B cell (primary cell): ENCODE results near the gene TRMT61A. TPM values are rescaled to one million over a fixed set of nuclear protein-coding genes. Genes with fewer than 3 reads are reported as not detected.
A peak's percentile ranks its signal among the peaks of the same experiment; 100 is the strongest.

Source experiments
- ATAC-seq: fragments of 200-7000 bp; cut with Tn5 transposase; one replicate; pipeline ENCODE4 v1.10.0; 2021; ENCODE audit warnings: low read depth, mild to moderate bottlenecking, moderate number of reproducible peaks, moderate library complexity
- CTCF ChIA-PET: fragments of 350-600 bp; sonication (Branson Sonifier 250); formaldehyde crosslinking; loops from one replicate; lab custom pipeline; 2021; ENCODE audit warnings: antibody characterized with exemption, inconsistent platforms; lab: Charles Lee
- POLR2A ChIA-PET: fragments of 350-600 bp; sonication (Branson Sonifier 250); formaldehyde crosslinking; loops from one replicate; lab custom pipeline; 2021; ENCODE audit warnings: antibody characterized with exemption; lab: Charles Lee
- DNase-seq: peaks from one replicate; pipeline ENCODE4 v3.0.0; 2013
- H2AFZ ChIP-seq: 2 replicates; pipeline ENCODE4 v1.6.1; 2012; ENCODE audit warnings: mild to moderate bottlenecking, low read depth, low read length; ENCODE audit not compliant: insufficient read depth, poor library complexity, severe bottlenecking
- H3K27ac ChIP-seq, 2 donors: 1 replicate in 1 of 2; 2 replicates in 1 of 2; pipeline ENCODE4 v1.5.1; 2012 to 2013; ENCODE audit warnings: low read length in 2 of 2, mild to moderate bottlenecking in 2 of 2, moderate library complexity in 1 of 2
- H3K27me3 ChIP-seq, 4 experiments: fragments of 200-600 bp in 1 of 4; sonication (generic) in 1 of 4; replicated peaks in 1 of 4; 1 replicate in 2 of 4; 2 replicates in 2 of 4; pipeline versions ENCODE4 v1.6.1 to v1.7.0; 2013 to 2016; ENCODE audit warnings: low read length in 3 of 4, mild to moderate bottlenecking in 2 of 4, mixed read lengths in 1 of 4, moderate library complexity in 1 of 4; ENCODE audit not compliant: insufficient read depth in 4 of 4, control insufficient read depth in 3 of 4; ENCODE audit errors: control extremely low read depth in 1 of 4
- H3K36me3 ChIP-seq, 2 experiments: replicated peaks in 1 of 2; 1 replicate in 1 of 2; 2 replicates in 1 of 2; pipeline versions ENCODE4 v1.6.1 to v1.7.1; 2013; ENCODE audit warnings: low read length in 1 of 2; ENCODE audit not compliant: insufficient read depth in 2 of 2, control insufficient read depth in 1 of 2; ENCODE audit errors: control extremely low read depth in 1 of 2, extremely low read depth in 1 of 2
- H3K4me1 ChIP-seq, 2 donors: fragments of 200-600 bp in 1 of 2; sonication (generic) in 1 of 2; 1 replicate in 1 of 2; 2 replicates in 1 of 2; pipeline versions ENCODE4 v1.5.1 to v1.6.1; 2013 to 2017; ENCODE audit warnings: low read length in 2 of 2; ENCODE audit not compliant: control insufficient read depth in 2 of 2, insufficient read depth in 2 of 2
- H3K4me2 ChIP-seq: replicated peaks from 2 replicates; pipeline ENCODE3; 2012; ENCODE audit warnings: mild to moderate bottlenecking, low read depth, low read length; ENCODE audit not compliant: poor library complexity, severe bottlenecking
- H3K4me3 ChIP-seq, 5 experiments: fragments of 200-600 bp in 1 of 5; sonication (generic) in 1 of 5; 1 replicate in 3 of 5; 2 replicates in 2 of 5; pipeline versions ENCODE4 v1.5.1 to v1.7.0; 2011 to 2016; ENCODE audit warnings: low read length in 4 of 5, mild to moderate bottlenecking in 4 of 5, low read depth in 2 of 5, control low read depth in 1 of 5, moderate library complexity in 1 of 5; ENCODE audit not compliant: insufficient read depth in 1 of 5; ENCODE audit errors: control extremely low read depth in 1 of 5, extremely low read depth in 1 of 5
- H3K79me2 ChIP-seq: fragments of 200-600 bp; sonication (generic); one replicate; pipeline ENCODE4 v1.6.0; 2016; ENCODE audit warnings: low read length; ENCODE audit not compliant: control insufficient read depth, insufficient read depth
- H3K9ac ChIP-seq: fragments of 200-600 bp; sonication (generic); 2 replicates; pipeline ENCODE4 v1.6.1; 2017; ENCODE audit warnings: mild to moderate bottlenecking, low read length, moderate library complexity
- H3K9me3 ChIP-seq, 3 donors: one replicate each; pipeline versions ENCODE4 v1.6.1 to v1.7.1; 2013; ENCODE audit warnings: low read length in 2 of 3; ENCODE audit not compliant: control insufficient read depth in 2 of 3, insufficient read depth in 1 of 3; ENCODE audit errors: control extremely low read depth in 1 of 3
- H4K20me1 ChIP-seq: 2 replicates; pipeline ENCODE4 v1.6.0; 2012; ENCODE audit warnings: mild to moderate bottlenecking, low read length; ENCODE audit not compliant: insufficient read depth, control insufficient read depth, poor library complexity, severe bottlenecking
- H3K27ac Mint-ChIP-seq: one replicate; pipeline ENCODE4 v1.8.0; 2021; ENCODE audit warnings: mixed read lengths
- H3K27me3 Mint-ChIP-seq: one replicate; pipeline ENCODE4 v1.8.0; 2021; ENCODE audit warnings: mixed read lengths
- H3K4me1 Mint-ChIP-seq: one replicate; pipeline ENCODE4 v1.8.0; 2021; ENCODE audit warnings: mixed read lengths
- H3K4me3 Mint-ChIP-seq: one replicate; pipeline ENCODE4 v1.8.0; 2021; ENCODE audit warnings: mixed read lengths
- H3K9me3 Mint-ChIP-seq: one replicate; pipeline ENCODE4 v1.8.0; 2022; ENCODE audit warnings: mixed read lengths; ENCODE audit not compliant: insufficient read depth
- EZH2 ChIP-seq: IDR thresholded peaks from 2 replicates; pipeline ENCODE4 v1.6.1; 2012; ENCODE audit warnings: borderline replicate concordance, low read depth, mild to moderate bottlenecking, moderate library complexity, low read length; ENCODE audit not compliant: insufficient read depth, poor library complexity, severe bottlenecking
- WGBS: methylation state at CpG from one replicate; pipeline ENCODE4 v1.1.5; 2013; ENCODE audit warnings: missing lambda C conversion rate; ENCODE audit not compliant: insufficient coverage; 5-methylcytosine and 5-hydroxymethylcytosine counted together
- intact Hi-C: fragments of 100-400 bp; cut with micrococcal nuclease; formaldehyde crosslinking; loops from one replicate; pipeline ENCODE4 v1.10.0; 2022
- polyA plus RNA-seq: library from polyadenylated mRNA; depleted of rRNA; stranded (reverse); fragments of >200 nt; gene quantifications from 2 replicates; pipeline ENCODE4 v1.2.3, GENCODE V29; 2012
- total RNA-seq, 2 donors: library from RNA; stranded (reverse); fragments of 120-200 nt in 1 of 2; gene quantifications; 1 replicate in 1 of 2; 2 replicates in 1 of 2; pipeline versions ENCODE4 v1.2.3 to v1.2.4, GENCODE V29; 2013 to 2022
- TF ChIP-seq, protein P1 (sequence below): fragments of 200-600 bp; IDR thresholded peaks from one replicate; pipeline ENCODE4 v1.8.0; 2022; ENCODE audit warnings: antibody characterized with exemption, mild to moderate bottlenecking

TRMT61A gene
- total and polyA plus RNA-seq, 2 donors (not counting 1 experiment from before 2014, with no cell fraction given), result 9.5 to 18.4 TPM

DNA sequence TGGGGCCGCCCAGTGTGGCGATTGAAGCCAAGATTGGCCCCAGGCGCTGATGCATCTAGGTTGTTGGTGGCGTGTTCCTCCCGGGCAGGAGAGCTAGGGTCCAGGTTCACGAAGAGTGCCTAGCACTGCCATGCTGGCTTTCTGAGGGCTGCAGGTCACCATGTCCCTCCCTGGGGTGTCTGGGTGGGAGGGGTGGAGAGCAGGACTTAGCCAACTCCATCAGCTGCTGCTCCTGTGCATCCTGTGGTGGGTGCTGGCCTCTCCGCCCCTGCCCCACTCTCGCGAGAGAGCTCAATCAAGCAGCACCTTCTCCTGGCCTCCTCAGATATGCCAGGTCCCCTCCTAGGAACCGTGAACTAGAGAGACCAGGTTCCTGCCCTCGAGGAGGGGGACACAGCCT lies 1.8 kb downstream of the TRMT61A start:
- no peaks in the 10 kb centered on the region for H3K9me3 Mint-ChIP-seq
- 92% methylated on average over 11 of the region's 11 CpGs for WGBS
- peaks cover 44% of the 10 kb centered on the region for H3K4me1 Mint-ChIP-seq
- H3K79me2 ChIP-seq, result peaks cover 24% of the 10 kb centered on the region
- H3K4me3 Mint-ChIP-seq, result peak overlapping the region; percentile 88
- H3K9me3 ChIP-seq, result no peaks in the 10 kb centered on the region
- intact Hi-C loops, result no loop called here
- no peak overlapping the region for H3K9ac ChIP-seq
- H4K20me1 ChIP-seq, result peaks cover 34% of the 10 kb centered on the region
- no peak overlapping the region for H3K27ac ChIP-seq
- no peak overlapping the region for H2AFZ ChIP-seq
- ChIA-PET CTCF (interaction anchor here (2.2 to 6.2 kb wide), 3 partner anchors 13 to 31 kb away, joined by 7 to 42 read pairs (median 33); no protein-coding TSS in a partner anchor), POLR2A (interaction anchor here (0.6 kb wide), 1 partner anchor 1770 kb away, joined by 4 read pairs; the partner anchor contains the start of gene BRF1)
- peak overlapping the region; percentile 96 for H3K4me2 ChIP-seq
- H3K4me3 ChIP-seq, result no peak overlapping the region
- no peaks in the 10 kb centered on the region for H3K27me3 ChIP-seq
- no peak for DNase-seq
- H3K27ac Mint-ChIP-seq, result peak overlapping the region; percentile 10
- peaks cover 33 to 49% of the 10 kb centered on the region in 2 donors for H3K4me1 ChIP-seq
- TF ChIP-seq EZH2, result no peak
- TF ChIP-seq, protein P1, sequence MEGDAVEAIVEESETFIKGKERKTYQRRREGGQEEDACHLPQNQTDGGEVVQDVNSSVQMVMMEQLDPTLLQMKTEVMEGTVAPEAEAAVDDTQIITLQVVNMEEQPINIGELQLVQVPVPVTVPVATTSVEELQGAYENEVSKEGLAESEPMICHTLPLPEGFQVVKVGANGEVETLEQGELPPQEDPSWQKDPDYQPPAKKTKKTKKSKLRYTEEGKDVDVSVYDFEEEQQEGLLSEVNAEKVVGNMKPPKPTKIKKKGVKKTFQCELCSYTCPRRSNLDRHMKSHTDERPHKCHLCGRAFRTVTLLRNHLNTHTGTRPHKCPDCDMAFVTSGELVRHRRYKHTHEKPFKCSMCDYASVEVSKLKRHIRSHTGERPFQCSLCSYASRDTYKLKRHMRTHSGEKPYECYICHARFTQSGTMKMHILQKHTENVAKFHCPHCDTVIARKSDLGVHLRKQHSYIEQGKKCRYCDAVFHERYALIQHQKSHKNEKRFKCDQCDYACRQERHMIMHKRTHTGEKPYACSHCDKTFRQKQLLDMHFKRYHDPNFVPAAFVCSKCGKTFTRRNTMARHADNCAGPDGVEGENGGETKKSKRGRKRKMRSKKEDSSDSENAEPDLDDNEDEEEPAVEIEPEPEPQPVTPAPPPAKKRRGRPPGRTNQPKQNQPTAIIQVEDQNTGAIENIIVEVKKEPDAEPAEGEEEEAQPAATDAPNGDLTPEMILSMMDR, result no peak
- no peak for ATAC-seq
- no peaks in the 10 kb centered on the region for H3K27me3 Mint-ChIP-seq
- H3K36me3 ChIP-seq, result peaks cover 0 to 11% of the 10 kb centered on the region in 2 experiments

DNA sequence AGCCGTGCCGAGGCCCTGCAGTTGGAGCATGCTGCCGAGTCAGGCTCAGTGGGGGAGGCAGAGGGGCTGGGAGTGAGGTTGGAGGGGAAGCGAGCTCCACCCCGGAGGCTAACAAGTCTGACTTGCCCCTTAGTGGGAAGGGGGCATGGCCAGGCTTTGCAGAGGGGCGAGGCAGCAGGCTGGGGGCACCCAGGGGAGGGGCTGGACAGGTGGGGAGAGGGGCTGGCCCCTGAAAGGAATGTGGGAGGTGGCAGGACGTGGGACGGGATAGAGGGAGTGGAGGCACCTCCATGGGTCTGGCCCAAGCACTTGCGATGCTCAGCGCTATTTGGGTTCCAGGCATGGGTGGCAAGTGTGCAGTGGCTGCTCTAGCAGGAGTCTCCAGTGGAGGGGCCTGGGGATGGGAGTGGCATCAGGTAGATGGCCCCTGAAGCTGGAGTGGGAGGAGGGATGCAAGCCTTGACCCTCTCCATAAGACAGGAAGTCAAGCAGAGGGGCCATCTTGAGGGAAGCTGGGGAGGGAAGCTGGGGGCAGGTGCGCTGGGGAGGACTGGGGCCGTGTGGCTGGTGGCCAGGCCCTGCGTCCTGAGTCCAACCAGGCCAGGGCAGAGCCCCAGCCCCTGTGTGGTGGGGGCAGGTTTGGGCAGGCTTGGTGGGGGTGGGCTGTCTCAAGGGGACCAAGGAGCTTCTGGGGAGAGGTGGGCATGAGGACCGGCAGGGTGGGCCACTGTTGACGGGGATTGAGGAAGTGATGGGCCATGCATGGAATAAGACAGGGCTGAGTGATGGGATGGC lies 2.6 kb downstream of the TRMT61A start:
- Mint-ChIP-seq H3K27me3 (no peaks in the 10 kb centered on the region), H3K4me3 (peak overlapping the region; percentile 37), H3K27ac (no peak overlapping the region), H3K9me3 (no peaks in the 10 kb centered on the region), H3K4me1 (peaks cover 40% of the 10 kb centered on the region)
- Histone ChIP-seq H3K79me2 (peaks cover 24% of the 10 kb centered on the region), H3K36me3 (peaks cover 0 to 11% of the 10 kb centered on the region in 2 experiments), H4K20me1 (peaks cover 34% of the 10 kb centered on the region), H3K9ac (no peak overlapping the region), H3K4me2 (no peak overlapping the region), H3K4me3 (no peak overlapping the region), H3K27ac (no peak overlapping the region), H3K9me3 (no peaks in the 10 kb centered on the region), H2AFZ (no peak overlapping the region), H3K27me3 (no peaks in the 10 kb centered on the region), H3K4me1 (peaks cover 33 to 43% of the 10 kb centered on the region in 2 donors)
- DNase-seq (no peak), ATAC-seq (no peak)
- POLR2A ChIA-PET, result no interaction called here
- intact Hi-C loops, result no loop called here
- CTCF ChIA-PET, result interaction anchor here (1.4 to 6.2 kb wide), 3 partner anchors 13 to 15 kb away, joined by 4 to 42 read pairs (median 33); no protein-coding TSS in a partner anchor
- TF ChIP-seq EZH2, result no peak
- TF ChIP-seq, protein P1, result no peak
- 96% methylated on average over 15 of the region's 15 CpGs for WGBS
